AG10803 (cell line): Measurements from ENCODE around the gene GPC5.
"Not testable (repeated sequence)": the region's sequence is repeated elsewhere in the genome, so short reads cannot be mapped to it uniquely, and the experiment has no call there.

ENCODE experiments used
- DNase-seq: peaks from one replicate; pipeline ENCODE4 v3.0.0; 2010; ENCODE audit warnings: low read depth
- H3K4me3 ChIP-seq: 2 replicates; pipeline ENCODE4 v1.5.1; 2011; ENCODE audit warnings: mild to moderate bottlenecking, low read length, control low read depth
- TF ChIP-seq, protein P1 (sequence below): conservative IDR thresholded peaks from 2 replicates; pipeline ENCODE4 v1.5.1; 2011; ENCODE audit warnings: mild to moderate bottlenecking, low read length, control low read depth, inconsistent platforms

The GPC5 gene

GRCh38 chr13:91879360-91879759 is 480.9 kb downstream of the GPC5 start:
- TF ChIP-seq, protein P1, sequence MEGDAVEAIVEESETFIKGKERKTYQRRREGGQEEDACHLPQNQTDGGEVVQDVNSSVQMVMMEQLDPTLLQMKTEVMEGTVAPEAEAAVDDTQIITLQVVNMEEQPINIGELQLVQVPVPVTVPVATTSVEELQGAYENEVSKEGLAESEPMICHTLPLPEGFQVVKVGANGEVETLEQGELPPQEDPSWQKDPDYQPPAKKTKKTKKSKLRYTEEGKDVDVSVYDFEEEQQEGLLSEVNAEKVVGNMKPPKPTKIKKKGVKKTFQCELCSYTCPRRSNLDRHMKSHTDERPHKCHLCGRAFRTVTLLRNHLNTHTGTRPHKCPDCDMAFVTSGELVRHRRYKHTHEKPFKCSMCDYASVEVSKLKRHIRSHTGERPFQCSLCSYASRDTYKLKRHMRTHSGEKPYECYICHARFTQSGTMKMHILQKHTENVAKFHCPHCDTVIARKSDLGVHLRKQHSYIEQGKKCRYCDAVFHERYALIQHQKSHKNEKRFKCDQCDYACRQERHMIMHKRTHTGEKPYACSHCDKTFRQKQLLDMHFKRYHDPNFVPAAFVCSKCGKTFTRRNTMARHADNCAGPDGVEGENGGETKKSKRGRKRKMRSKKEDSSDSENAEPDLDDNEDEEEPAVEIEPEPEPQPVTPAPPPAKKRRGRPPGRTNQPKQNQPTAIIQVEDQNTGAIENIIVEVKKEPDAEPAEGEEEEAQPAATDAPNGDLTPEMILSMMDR: no peak
- H3K4me3 ChIP-seq: no peak overlapping the region
- no peak for DNase-seq

- no peak overlapping the region for H3K4me3 ChIP-seq
- TF ChIP-seq, protein P1: no peak
- no peak for DNase-seq
Observed at GRCh38 chr13:91882918-91883317, 484.5 kb downstream of the GPC5 start.

DNA sequence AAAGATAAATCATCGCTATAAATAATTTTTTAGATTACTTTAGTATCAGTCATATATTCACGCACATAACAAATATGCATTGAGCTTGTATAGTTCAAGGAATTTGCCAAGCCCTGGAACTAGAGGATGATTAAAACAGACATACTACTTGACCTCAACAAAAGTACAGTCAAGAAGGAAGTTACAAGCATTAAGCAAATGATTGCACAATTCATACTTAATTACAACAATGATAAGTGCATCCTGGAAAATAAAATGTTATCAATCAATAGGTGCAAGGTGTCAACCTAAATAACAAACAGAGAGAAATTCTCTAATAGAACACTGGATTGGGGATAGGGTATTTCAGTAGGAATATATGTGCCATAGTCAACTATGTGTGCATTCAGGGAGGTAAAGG is 491.2 kb downstream of the GPC5 start:
- no peak for DNase-seq
- TF ChIP-seq, protein P1: no peak
- no peak overlapping the region for H3K4me3 ChIP-seq

DNA sequence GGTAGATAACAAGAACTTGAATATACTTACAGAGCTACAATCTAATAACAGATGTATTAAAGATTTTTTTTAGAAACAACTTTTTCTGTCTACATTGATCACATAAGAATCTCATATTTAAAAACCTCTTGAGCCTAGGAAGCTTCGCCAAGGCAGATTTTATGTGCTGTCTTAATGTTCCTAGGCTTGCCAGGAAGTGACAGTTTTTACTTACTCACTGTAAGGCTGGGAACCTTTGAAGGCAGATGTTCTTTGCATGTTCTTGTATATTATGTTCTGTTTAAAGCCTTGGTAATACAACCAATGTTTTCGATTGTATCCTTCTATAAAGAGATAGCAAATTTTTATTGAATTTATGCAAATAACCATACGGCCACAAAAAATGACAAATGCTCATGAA is 492.7 kb downstream of the GPC5 start:
- H3K4me3 ChIP-seq: no peak overlapping the region
- TF ChIP-seq, protein P1: no peak
- no peak for DNase-seq

- H3K4me3 ChIP-seq: no peak overlapping the region
- TF ChIP-seq, protein P1: no peak
- DNase-seq: no peak
Observed at GRCh38 chr13:91893040-91893439, 494.6 kb downstream of the GPC5 start.

DNA sequence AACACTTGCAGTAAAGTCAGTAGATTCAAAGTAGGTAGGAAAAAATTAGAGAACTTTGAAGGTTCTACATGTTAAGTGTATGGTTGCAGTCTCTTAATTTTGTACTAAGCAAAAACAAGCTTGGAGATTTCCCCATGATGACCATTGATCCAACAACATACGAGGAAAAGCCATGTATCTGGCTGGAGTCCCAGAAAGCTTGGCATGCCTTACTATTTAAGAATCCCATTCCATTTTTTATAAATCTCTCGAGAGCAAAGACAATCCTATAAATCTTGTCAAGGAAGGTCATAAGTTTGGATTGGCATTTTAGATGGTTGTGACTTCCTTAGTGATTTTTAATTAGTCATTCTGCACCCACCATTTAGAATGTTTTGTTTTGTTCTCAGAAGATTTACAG is 495.9 kb downstream of the GPC5 start:
- H3K4me3 ChIP-seq: no peak overlapping the region
- TF ChIP-seq, protein P1: no peak
- DNase-seq: no peak

DNA sequence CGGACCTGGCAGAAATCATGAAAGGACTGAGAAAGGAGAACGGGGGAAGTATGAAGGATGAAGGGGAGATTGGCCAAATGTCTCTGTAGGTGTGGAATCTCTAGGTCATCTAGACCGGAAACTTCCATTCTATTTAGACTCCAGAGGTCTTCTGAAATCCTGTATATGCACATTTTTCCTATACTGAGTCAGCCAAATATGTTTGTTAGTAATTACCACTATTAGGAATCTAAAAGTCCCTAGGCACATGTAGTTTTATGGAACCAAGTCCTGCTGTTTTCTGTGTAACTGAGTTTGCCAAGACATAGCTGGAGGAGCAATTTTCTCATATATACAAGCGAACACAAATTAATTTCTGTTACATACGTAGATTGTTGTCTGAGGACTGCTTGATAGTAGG is 498.1 kb downstream of the GPC5 start:
- H3K4me3 ChIP-seq: no peak overlapping the region
- DNase-seq: no peak
- TF ChIP-seq, protein P1: no peak

DNA sequence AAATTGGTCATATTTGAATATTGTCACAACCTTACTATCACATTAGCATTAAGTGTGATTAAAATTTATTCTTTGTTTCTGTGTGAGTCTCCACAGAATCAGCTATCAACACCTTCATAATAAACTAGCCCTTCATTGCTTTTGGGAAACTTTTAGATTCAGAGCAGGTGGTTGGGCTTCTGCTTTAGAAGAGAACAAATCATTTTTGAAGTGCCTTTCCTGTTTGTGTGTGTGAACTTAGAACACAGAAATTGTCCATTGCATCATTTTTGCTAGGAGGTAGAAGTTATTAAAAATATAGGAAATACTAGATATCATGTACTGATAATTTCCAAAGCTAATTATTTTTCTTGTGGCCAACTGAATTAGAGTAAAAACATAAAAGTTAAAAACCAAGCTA is 500.6 kb downstream of the GPC5 start:
- H3K4me3 ChIP-seq, DNase-seq: not testable (repeated sequence)
